GM21825 (cell line): ENCODE measurements around the gene RABL6.

Source experiments
- ATAC-seq: cut with Tn5 transposase; IDR thresholded peaks from one replicate; pipeline ENCODE4 v1.9.1; 2021; ENCODE audit warnings: mild to moderate bottlenecking, moderate library complexity; ENCODE audit not compliant: unreplicated experiment

Gene RABL6

DNA sequence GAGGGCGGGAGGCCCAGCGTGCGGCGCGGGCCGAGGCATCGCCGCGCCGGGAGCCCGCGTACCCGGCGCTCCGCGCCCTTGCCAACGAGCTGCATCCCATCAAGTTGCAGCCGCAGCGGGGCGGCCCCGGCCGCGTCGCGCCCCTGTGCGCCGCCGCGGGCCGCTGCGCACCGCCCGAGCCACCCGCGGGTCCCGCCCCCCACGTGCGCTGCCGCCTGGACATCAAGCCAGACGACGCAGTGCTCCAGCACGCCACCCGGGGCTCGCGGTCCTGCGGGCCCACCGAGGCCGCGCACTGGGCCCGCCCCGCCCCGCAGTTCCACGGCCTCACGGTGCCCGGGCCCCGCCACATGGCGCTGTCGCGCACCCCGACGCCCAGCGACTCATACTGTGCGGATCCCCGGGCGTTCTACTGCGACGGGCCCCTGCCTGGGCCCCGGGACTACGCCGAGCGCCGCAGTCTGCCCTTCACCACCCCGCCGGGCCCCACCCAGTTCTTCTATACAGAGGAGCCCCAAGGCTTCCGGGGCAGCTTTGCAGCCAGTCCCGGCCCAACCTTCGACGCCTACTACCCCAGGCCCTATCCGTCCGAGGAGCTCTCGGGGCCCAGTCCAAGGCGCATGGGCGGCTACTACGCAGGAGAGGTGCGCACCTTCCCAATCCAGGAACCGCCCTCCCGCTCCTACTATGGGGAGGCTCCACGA is 37.2 kb downstream of the RABL6 start:
- no peak for ATAC-seq

DNA sequence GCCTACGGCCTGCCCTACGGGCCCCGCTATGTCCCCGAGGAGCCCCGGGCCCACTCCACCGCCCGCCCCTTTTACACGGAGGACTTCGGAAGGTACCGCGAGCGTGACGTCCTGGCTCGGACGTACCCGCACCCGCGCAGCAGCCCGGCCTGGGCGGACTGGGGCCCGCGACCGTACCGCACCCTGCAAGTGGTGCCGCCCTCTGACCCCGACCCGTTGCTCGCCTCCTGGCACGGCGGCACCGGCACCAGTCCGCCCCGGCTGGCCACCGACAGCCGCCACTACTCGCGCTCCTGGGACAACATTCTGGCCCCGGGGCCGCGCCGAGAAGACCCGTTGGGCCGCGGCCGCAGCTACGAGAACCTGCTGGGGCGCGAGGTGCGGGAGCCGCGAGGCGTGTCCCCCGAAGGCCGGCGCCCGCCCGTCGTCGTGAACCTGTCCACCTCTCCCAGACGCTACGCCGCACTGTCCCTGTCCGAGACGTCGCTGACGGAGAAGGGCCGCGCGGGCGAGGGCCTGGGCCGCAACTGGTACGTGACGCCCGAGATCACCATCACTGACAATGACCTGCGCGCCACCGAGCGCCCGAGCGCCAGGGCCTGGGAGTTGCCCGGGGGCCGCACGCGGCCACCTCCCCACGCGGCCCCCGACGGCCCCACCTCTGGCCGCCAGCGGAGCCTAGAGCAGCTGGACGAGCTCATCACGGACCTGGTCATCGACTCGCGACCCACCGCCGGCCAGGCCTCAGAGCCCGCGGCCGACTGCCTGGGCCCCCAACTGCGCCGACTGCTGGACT is 37.9 kb downstream of the RABL6 start:
- no peak for ATAC-seq

DNA sequence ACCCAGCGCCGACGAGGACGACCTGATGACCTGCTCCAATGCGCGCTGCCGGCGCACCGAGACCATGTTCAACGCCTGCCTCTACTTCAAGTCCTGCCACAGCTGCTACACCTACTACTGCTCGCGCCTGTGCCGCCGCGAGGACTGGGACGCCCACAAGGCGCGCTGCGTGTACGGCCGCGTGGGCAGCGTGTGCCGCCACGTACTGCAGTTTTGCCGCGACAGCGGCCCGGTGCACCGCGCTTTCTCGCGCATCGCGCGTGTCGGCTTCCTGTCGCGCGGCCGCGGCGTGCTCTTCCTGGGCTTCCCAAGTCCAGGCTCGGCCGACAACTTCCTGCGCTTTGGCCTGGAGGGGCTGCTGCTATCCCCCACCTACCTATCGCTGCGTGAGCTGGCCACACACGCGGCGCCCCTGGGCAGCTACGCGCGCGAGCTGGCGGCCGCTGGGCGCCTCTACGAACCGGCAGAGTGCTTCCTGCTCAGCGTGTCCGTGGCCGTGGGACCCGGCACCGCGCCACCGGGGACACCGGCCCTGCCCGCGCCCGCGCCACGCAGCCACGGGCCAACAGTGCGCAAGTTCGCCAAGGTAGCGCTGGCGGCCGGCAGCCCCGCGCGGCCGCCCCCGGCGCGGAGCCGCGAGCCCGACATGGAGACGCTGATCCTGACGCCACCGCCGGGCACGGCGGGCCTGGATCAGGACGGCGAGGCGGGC is 38.8 kb downstream of the RABL6 start:
- ATAC-seq: no peak

DNA sequence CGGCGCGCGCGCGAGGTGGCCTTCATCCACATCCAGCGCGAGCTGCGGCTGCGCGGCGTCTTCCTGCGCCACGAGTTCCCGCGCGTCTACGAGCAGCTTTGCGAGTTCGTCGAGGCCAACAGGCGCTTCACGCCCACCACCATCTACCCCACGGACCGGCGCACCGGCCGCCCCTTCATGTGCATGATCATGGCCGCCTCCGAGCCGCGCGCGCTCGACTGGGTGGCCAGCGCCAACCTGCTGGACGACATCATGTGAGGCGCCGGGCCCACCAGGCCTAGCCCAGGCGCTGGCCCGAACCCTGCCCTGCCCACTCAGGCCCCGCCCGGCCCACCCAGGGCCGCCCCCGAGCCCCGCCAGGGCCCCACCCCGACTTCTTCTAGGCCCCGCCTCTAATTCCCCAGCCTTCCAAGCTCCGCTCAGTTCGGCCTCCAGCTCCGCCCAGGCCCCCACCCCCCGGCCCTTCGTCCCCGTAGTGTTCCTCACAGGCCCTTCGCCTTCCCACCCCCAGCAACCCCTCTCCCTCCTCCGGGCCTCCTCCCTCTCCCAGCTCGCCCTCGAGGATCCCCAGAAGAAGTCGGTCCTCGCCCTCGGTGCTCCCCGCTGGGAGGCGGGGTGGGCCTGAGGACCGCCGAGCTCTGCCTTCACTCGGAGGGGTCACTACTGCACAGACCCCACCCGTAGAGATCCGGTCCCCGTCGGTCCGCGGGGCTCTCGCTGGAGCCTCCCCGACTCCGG is 39.5 kb downstream of the RABL6 start:
- ATAC-seq: no peak

DNA sequence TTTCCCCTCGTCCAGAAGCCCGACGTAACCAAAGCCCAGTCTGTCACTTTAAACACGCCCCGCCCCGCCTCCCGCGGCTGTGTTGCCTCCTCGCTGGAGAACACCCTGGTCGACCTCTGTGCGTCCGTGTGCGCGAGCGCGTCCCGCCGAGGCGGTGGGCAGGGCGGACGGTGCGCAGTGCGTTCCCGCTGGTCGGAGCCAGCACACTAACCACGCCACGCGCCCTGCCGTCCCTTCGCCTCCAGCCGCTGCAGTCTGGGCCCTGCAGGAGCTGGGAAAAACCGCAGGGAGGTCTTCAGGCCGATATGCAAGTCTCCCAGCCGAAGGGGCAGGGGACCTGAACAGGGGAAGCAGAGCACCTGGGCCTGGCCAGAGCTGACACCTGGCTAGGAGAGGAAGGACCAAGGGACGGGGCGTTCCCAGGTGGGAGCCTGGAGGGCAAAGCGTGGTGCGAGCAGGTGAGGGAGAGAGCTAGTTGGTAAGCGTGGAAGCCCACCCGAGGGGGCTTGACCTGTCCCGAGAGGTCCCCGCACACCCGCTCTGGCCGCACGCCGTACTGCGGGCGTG is 40.2 kb downstream of the RABL6 start:
- no peak for ATAC-seq

DNA sequence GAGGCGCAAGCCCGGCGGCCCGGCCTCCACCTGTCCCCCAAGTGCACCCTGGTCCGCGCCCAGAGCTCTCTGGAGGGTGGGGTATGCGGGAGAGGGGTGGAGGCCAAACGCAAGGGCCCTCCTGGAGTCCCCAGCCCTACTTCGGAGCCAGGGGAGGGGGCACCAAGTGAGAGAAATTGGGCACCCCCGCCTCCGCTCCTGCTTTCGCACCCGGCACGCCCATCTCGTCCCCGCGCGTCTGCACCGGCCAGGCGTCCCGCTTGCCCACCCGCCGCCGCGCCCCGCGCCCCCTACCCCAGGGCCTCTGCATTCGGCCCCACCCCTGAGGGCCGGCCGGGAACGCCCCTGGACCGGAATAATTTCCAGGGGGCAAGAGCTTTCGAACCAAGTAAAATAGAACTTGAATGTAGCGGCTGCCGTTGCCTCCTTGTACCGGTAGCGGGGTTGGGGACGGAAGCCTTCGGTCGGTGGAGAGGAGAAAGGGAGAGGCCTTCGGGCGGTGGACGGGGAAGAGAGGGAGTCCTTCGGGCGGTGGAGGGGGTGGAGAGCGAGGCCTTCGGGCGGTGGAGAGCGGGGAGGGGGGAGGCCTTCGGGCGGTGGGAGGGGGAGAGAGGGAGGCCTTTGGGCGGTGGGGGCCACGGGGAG is 40.8 kb downstream of the RABL6 start:
- ATAC-seq: no peak

DNA sequence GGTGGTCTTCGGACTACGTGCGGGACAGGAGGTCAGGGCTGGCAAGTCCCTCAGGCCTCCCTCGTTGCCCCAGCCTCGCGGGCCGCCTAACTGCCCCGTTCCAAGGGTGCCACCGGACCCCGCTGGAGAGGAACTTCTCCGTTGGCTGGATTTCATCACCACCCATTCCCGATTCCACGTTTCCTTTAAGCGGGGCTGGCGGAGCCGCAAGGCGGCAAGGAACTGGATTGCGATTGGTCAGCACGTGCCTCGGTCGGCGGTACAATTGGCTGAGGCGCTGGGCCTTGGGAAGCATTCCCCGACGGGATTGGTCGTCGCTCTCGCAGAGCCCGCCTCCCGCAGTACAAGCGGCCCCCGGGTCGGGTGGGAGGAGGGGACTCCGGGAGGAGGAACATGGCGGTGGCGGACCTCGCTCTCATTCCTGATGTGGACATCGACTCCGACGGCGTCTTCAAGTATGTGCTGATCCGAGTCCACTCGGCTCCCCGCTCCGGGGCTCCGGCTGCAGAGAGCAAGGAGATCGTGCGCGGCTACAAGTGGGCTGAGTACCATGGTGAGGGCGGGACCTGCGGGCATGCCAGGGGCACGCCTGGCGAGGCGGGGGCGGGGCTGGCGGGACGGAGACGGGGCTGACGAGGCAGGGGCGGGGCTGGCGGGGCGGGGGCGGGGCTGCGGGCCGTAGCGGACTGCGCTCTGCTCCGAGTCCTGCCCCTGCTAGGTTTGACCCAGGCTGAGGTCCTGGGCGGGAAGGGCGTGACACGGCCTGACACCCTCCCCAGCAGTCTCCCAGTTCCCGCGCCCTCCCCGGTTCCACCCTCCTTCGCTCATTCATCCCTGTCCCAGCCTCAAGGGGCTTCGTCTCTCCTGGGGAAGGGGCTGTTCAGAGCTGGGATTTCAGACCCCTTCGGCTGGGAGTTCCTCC is 41.6 kb downstream of the RABL6 start, which contains the start of gene PHPT1:
Gene PHPT1 (plus strand): TSS at position 372 of the 922 bp plus-strand sequence. CDS start 22 bp downstream, at position 394.
- peak; percentile 73 for ATAC-seq

DNA sequence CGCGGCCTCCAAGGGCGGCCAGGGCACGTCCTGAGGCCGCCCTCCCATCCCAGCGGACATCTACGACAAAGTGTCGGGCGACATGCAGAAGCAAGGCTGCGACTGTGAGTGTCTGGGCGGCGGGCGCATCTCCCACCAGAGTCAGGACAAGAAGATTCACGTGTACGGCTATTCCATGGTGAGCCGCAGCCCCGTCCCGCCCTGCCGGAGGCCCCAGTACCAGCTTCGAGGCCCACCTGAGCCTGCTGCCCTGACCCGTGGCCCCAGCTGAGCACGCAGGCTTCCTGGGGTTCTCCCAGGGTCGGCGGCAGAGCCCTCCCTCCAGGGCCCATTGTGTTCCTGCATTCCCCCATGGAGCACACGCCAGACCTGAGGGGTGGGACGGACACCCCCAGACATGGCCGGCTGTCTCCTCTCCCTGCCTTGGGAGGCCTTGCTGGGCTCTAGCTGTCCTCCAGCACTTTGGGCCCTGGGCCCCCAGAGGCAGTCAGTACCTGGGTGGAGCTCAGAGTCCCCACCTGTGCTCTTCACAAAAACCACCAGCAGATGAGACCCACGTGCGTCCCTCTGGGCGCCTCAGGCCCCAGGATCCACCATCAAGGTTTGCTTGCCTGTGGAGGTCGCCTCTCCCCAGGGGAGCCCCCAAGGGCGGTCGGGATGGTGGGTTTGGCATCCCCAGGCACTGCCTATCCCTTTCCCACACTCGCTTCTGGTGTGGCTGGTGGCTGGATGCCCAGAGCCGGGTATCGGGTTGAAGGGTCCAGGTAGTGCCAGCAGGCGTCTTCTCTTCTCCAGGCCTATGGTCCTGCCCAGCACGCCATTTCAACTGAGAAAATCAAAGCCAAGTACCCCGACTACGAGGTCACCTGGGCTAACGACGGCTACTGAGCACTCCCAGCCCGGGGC is 42.5 kb downstream of the RABL6 start:
- ATAC-seq: no peak

DNA sequence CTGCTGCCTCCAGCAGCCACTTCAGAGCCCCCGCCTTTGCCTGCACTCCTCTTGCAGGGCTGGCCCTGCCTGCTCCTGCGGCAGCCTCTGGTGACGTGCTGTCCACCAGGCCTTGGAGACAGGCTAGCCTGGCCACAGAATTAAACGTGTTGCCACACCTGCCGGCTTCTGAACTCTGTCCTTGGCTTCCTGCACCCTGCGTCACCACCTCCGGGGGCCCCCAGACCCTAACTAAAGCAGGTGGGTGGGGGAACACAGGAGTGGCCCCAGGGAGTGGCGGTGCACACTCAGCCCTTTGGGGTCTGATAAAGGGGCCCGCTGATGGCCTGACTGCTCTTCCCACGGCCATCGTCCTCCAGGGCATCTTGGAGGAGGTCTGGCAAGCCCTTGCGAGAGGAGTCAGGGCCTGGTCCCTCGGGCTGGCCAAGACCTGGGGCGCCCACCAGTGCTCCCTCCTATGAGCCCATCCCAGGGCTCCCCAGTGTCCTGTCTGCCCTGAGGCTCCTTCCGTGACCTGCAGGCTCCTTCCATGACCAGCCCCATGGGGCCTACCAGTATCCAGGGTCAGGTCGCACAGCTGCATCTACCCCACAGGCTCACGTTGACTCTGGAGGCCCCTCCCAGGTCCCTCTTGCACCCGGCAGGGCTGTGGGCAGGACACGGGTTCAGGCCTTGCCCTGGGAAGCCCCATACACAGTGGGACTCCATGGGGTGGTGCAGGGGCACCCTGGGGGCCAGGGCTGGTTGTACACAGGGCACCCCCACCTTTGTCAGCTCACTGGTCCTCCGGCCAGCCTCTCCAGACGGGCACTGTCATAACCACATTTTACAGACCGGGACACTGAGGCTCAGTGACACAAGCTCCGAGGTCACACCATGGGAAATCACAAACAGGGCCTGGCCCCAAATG is 43.4 kb downstream of the RABL6 start:
- no peak for ATAC-seq

DNA sequence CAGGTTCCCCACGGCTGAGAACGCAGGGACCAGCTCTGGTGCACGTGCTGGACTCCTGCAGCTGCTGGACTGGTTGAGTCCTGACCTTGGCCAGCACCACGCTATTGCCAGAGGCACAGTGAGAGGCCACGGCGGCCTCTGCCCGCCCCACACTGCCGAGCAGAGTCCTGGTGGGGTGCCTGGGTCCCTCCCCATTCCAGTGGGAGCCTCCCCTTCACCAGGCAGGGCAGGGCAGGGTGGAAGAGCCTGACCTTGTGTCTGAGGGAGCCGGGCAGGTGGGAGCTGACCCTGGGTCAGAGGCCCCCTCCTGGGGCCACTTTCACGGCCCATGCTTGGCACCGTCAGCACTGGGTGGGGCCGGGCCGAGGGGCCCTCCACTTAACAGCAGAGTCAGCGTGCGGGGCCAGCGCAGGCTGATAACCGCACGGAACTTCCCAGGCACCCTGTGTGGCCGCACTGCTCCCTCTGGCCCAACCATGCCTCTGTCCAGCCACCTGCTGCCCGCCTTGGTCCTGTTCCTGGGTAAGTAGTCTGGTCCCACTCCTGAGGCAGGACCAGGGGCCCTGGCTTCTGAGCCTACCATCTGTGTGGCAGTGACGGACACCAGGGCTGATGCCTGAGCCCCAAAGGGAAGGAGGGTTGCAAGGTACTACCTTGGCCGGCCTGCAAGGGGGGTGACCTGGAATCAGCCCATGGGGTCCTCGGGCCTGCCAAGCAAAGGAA is 44.4 kb downstream of the RABL6 start, which contains the start of gene MAMDC4:
Gene MAMDC4 (plus strand): TSS at position 406 of the 723 bp plus-strand sequence. CDS start 71 bp downstream, at position 477.
- ATAC-seq: no peak

DNA sequence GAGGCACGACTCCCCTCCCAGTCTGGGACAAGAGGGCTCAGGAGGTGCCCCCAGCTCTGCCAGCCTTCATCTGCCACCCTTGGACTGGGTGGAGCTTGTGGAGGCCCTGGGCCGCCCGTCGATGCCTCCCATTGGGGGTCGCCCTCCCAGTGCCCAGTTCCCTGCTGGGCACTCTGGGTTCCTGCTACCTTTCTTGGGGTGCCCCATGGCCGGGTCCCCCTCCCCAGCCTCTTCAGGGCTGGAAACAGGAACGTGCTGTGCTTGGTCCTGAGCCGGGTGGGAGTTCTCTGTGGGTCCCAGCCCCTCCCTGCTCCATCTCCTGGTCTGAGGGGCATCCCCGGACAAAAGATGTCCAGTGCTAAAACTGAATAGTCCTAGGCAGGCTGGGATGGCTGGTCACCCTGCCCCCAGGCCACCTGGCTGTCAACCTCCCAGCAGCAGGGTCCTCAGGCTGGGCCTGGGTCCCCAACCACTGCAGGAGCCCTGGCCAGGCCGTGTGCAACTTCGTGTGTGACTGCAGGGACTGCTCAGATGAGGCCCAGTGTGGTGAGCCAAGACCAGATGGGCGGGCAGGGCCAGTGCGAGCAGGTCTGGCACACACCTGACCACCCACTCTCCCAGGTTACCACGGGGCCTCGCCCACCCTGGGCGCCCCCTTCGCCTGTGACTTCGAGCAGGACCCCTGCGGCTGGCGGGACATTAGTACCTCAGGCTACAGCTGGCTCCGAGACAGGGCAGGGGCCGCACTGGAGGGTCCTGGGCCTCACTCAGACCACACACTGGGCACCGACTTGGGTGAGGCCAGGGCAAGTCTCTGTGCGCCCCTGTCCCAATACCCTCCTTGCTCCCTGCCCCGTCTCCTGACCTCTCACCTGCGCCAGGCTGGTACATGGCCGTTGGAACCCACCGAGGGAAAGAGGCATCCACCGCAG is 45.2 kb downstream of the RABL6 start:
- ATAC-seq: no peak

DNA sequence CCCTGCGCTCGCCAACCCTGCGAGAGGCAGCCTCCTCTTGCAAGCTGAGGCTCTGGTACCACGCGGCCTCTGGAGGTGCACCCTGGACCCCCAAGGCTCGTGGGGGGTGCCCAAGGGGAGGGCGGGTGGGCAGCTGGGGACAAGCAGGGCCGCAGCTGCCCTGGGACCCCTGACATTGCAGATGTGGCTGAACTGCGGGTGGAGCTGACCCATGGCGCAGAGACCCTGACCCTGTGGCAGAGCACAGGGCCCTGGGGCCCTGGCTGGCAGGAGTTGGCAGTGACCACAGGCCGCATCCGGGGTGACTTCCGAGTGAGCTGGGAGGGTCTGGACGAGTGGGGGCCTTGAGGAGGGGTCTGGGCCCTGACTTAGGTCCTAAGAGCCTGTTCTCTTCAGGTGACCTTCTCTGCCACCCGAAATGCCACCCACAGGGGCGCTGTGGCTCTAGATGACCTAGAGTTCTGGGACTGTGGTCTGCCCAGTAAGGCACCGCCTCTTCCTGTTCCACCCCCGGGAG is 45.9 kb downstream of the RABL6 start:
- no peak for ATAC-seq

DNA sequence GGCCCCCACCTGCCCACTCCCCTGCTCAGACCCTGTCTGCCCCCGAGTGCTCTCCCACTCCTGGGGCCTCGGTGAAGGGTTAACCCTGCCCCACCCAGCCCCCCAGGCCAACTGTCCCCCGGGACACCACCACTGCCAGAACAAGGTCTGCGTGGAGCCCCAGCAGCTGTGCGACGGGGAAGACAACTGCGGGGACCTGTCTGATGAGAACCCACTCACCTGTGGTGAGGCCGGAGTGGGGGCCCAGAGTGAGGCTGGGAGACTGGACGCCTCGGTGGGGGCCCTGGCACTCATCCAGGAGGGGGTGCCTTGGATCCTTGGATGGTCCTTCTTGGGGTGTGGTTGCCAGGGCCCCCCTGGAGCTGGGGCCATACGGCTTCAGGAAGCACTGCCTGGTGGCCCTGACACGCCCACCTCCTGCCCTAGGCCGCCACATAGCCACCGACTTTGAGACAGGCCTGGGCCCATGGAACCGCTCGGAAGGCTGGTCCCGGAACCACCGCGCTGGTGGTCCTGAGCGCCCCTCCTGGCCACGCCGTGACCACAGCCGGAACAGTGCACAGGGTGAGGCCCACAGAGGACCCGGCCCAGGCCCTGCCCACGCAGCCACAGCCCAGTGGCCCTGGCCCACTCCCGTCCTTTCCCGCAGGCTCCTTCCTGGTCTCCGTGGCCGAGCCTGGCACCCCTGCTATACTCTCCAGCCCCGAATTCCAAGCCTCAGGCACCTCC is 46.5 kb downstream of the RABL6 start:
- ATAC-seq: no peak

DNA sequence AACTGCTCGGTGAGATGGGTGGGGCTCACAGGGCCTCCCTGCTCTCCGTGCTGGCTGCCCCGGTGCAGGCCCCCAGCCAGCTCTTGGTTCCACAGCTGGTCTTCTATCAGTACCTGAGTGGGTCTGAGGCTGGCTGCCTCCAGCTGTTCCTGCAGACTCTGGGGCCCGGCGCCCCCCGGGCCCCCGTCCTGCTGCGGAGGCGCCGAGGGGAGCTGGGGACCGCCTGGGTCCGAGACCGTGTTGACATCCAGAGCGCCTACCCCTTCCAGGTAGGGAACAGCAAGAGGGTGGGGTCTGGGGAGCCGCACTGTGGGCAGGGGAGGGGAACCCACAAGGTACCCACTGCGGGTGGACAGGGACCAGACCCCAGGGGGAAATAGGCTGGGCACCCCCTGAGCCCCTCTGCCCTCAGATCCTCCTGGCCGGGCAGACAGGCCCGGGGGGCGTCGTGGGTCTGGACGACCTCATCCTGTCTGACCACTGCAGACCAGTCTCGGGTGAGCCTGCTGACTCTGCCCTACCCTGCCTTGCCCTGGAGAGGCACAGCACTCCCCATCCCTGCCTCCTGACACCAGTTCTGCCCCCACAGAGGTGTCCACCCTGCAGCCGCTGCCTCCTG is 47.2 kb downstream of the RABL6 start:
- no peak for ATAC-seq
